Nephron progenitor cell (in vitro differentiated cells): Measurements from ENCODE around the gene LRIF1.
"Not testable (repeated sequence)": the region's sequence is repeated elsewhere in the genome, so short reads cannot be mapped to it uniquely, and the experiment has no call there.

Source experiments
- DNase-seq: peaks from one replicate; pipeline ENCODE4 v3.0.0; 2021
- H3K27ac Mint-ChIP-seq: 2 replicates; pipeline ENCODE4 v1.8.0; 2021; ENCODE audit warnings: mild to moderate bottlenecking, moderate library complexity, mixed read lengths
- H3K27me3 Mint-ChIP-seq: 2 replicates; pipeline ENCODE4 v1.8.0; 2021; ENCODE audit warnings: mild to moderate bottlenecking, low read depth, mixed read lengths; ENCODE audit not compliant: poor library complexity
- H3K36me3 Mint-ChIP-seq: 2 replicates; pipeline ENCODE4 v1.8.0; 2021; ENCODE audit warnings: low read depth, mixed read lengths
- H3K4me1 Mint-ChIP-seq: 2 replicates; pipeline ENCODE4 v1.8.0; 2021; ENCODE audit warnings: mixed read lengths
- H3K4me3 Mint-ChIP-seq: 2 replicates; pipeline ENCODE4 v1.8.0; 2021; ENCODE audit warnings: mild to moderate bottlenecking, moderate library complexity, mixed read lengths
- H3K9me3 Mint-ChIP-seq: 2 replicates; pipeline ENCODE4 v1.8.0; 2021; ENCODE audit warnings: mild to moderate bottlenecking, moderate library complexity, mixed read lengths
- TF ChIP-seq, protein P1 (sequence below): fragments of 200-600 bp; sonication (generic); IDR thresholded peaks from 2 replicates; pipeline ENCODE4 v1.5.0; 2021; ENCODE audit warnings: antibody characterized with exemption

The LRIF1 gene

DNA sequence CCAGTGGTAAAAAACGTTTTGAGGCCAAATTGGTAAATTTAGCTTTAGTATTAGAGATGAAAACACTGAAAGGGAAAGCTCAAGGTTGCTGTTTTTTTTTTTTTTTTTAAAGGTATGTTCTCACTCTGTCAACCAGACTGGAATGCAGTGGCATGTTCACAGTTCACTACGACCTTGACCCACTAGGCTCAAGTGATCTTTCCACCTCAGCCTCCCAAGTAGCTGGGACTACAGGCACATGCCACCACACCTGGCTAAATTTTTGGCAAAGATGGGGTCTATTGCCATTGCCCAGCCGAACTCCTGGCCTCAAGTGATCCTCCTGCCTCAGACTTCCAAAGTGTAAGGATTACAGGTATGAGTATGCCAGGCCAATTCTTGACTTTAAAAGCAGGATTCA lies 18.9 kb downstream of the LRIF1 start:
- Mint-ChIP-seq H3K4me1 (no peaks in the 10 kb centered on the region), H3K4me3 (no peak overlapping the region), H3K27ac (no peak overlapping the region), H3K27me3 (no peaks in the 10 kb centered on the region), H3K9me3 (peaks cover 11% of the 10 kb centered on the region), H3K36me3 (peaks cover 25% of the 10 kb centered on the region)
- no peak for DNase-seq
- TF ChIP-seq, protein P1, sequence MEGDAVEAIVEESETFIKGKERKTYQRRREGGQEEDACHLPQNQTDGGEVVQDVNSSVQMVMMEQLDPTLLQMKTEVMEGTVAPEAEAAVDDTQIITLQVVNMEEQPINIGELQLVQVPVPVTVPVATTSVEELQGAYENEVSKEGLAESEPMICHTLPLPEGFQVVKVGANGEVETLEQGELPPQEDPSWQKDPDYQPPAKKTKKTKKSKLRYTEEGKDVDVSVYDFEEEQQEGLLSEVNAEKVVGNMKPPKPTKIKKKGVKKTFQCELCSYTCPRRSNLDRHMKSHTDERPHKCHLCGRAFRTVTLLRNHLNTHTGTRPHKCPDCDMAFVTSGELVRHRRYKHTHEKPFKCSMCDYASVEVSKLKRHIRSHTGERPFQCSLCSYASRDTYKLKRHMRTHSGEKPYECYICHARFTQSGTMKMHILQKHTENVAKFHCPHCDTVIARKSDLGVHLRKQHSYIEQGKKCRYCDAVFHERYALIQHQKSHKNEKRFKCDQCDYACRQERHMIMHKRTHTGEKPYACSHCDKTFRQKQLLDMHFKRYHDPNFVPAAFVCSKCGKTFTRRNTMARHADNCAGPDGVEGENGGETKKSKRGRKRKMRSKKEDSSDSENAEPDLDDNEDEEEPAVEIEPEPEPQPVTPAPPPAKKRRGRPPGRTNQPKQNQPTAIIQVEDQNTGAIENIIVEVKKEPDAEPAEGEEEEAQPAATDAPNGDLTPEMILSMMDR = no peak

DNA sequence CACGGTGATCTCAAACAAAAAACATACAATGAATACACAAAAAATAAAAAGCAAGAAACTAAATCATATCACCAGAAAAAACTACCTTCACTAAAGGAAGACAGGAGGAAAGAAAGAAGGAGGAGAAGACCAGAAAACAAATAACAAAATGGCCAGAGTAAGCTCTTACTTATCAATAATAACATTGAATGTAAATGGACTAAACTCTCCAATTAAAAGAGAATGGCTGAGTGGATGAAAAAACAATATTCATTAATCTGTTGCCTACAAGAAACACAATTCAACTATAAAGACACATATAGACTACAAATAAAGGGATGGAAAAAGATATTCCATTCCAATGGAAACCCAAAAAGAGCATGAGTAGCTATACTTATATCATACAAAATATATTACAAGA lies 27.2 kb downstream of the LRIF1 start:
- Mint-ChIP-seq H3K4me3 (no peak overlapping the region), H3K27me3 (no peaks in the 10 kb centered on the region), H3K36me3 (no peaks in the 10 kb centered on the region), H3K4me1 (no peaks in the 10 kb centered on the region), H3K9me3 (peaks cover 50% of the 10 kb centered on the region), H3K27ac (no peak overlapping the region)
- no peak for DNase-seq
- TF ChIP-seq, protein P1 = no peak

DNA sequence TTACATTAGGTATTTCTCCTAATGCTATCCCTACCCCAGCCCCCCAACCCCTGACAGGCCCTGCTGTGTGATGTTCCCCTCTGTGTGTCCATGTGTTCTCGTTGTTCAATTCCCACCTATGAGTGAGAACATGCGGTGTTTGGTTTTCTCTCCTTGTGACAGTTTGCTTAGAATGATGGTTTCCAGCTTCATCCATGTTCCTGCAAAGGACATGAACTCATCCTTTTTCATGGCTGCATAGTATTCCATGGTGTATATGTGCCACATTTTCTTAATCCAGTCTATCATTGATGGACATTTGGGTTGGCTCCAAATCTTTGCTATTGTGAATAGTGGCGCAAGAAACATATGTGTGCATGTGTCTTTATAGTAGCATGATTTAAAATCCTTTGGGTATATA lies 32.6 kb downstream of the LRIF1 start:
- H3K36me3 Mint-ChIP-seq, H3K27me3 Mint-ChIP-seq, H3K4me1 Mint-ChIP-seq, H3K27ac Mint-ChIP-seq, DNase-seq, H3K4me3 Mint-ChIP-seq: not testable (repeated sequence)
- H3K9me3 Mint-ChIP-seq = peaks cover 33% of the 10 kb centered on the region

DNA sequence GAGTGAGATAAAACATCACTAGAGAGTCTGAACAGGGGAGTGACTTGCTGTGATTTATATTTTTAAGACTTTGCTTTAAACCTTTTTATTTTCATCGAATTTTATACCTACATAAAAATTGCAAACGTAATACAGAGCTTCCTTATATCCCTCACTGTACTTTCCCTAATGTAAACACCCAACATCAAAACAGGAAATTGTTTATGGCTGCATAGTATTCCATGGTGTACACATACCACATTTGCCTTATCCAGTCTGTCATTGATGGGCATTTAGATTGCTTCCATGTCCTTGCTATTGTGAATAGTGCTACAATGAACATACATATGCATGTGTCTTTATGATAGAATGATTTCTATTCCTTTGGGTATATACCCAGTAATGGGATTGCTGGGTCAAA lies 34.8 kb downstream of the LRIF1 start:
- no peak overlapping the region for H3K27ac Mint-ChIP-seq
- H3K4me3 Mint-ChIP-seq = no peak overlapping the region
- TF ChIP-seq, protein P1 = no peak
- no peaks in the 10 kb centered on the region for H3K27me3 Mint-ChIP-seq
- H3K4me1 Mint-ChIP-seq = no peaks in the 10 kb centered on the region
- DNase-seq = no peak
- H3K36me3 Mint-ChIP-seq = no peaks in the 10 kb centered on the region
- peaks cover 29% of the 10 kb centered on the region for H3K9me3 Mint-ChIP-seq

DNA sequence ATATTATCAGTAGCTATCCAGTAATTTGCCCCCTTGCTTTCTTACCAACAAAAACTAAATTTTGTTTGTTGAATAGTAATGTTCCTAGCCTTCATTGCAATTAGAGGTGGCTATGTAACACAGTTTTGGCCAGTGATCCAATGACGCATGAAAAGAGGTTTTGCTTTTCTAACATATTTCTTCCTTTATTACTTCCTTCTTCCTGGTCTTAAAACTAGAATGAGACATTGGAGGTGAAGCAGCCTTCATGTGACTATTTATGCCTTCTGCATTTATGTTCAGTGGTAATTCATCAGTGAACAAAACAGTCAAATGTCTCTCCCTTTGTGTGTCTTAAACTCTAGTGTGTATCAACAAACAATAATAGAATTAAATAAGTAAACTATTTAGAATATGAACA lies 35.5 kb downstream of the LRIF1 start:
- no peaks in the 10 kb centered on the region for H3K36me3 Mint-ChIP-seq
- no peak for DNase-seq
- H3K9me3 Mint-ChIP-seq = peaks cover 29% of the 10 kb centered on the region
- no peaks in the 10 kb centered on the region for H3K27me3 Mint-ChIP-seq
- no peak overlapping the region for H3K27ac Mint-ChIP-seq
- TF ChIP-seq, protein P1 = no peak
- no peaks in the 10 kb centered on the region for H3K4me1 Mint-ChIP-seq
- H3K4me3 Mint-ChIP-seq = no peak overlapping the region

DNA sequence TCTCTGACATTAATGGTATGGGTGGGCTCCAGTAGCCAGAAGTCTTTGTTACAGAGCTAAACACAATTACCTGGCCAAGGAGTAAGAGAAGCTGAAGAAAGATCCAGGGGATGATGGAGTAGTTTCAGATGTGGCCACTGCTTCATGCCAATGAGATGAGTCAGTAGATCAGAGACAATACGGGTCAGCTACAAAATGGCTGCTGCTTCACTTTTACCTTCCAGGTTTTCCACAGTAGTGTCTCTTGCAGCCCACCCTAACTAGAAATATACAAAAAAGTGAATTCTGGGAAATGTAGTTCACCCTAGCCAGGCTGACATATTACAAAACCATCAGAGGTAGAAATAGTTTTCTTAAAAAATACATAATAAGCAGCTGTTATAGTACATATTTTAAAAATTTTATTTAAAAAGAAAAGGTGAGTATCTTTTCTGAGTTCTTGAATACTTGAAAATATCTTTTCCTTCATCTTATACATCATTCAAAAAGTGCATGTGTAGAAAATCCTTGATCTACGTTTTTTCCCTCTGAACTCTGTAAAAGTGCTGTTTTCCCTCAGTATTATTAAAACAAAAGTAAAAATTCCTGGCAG lies 36.1 kb downstream of the LRIF1 start:
- Mint-ChIP-seq H3K4me1 (no peaks in the 10 kb centered on the region), H3K9me3 (peaks cover 27% of the 10 kb centered on the region), H3K36me3 (no peaks in the 10 kb centered on the region), H3K4me3 (no peak overlapping the region), H3K27me3 (no peaks in the 10 kb centered on the region), H3K27ac (no peak overlapping the region)
- TF ChIP-seq, protein P1 = no peak
- no peak for DNase-seq
